Ectodermal cell (in vitro differentiated cells): ENCODE results near the gene CTSC.

Experiments used
- H3K27ac ChIP-seq: 2 replicates; pipeline ENCODE4 v1.7.0; 2013; ENCODE audit warnings: mild to moderate bottlenecking, low read depth, low read length; ENCODE audit not compliant: insufficient read depth, poor library complexity, severe bottlenecking
- H3K27me3 ChIP-seq: 2 replicates; pipeline ENCODE4 v1.7.0; 2013; ENCODE audit warnings: mild to moderate bottlenecking, low read length; ENCODE audit not compliant: insufficient read depth, control insufficient read depth, poor library complexity, severe bottlenecking
- H3K36me3 ChIP-seq: one replicate; pipeline ENCODE4 v1.7.0; 2013; ENCODE audit warnings: low read length; ENCODE audit not compliant: control insufficient read depth, insufficient read depth
- H3K4me1 ChIP-seq: one replicate; pipeline ENCODE4 v1.7.0; 2013; ENCODE audit warnings: low read length; ENCODE audit not compliant: control insufficient read depth, insufficient read depth
- H3K4me3 ChIP-seq: 2 replicates; pipeline ENCODE4 v1.7.0; 2013; ENCODE audit warnings: low read depth, low read length, control low read depth; ENCODE audit not compliant: insufficient read depth
- H3K9me3 ChIP-seq: 2 replicates; pipeline ENCODE4 v1.7.0; 2013; ENCODE audit warnings: mild to moderate bottlenecking, low read length, moderate library complexity; ENCODE audit not compliant: control insufficient read depth
- WGBS, 2 experiments: methylation state at CpG; one replicate each; pipeline ENCODE4 v1.1.7; 2013; ENCODE audit warnings: missing lambda C conversion rate in 2 of 2; 5-methylcytosine and 5-hydroxymethylcytosine counted together

CTSC gene

GRCh38 chr11:88306785-88307184 is 30.8 kb downstream of the CTSC start:
- peaks cover 6% of the 10 kb centered on the region for H3K4me1 ChIP-seq
- no peak overlapping the region for H3K27ac ChIP-seq
- H3K36me3 ChIP-seq: peaks cover 17% of the 10 kb centered on the region
- H3K4me3 ChIP-seq: no peak overlapping the region
- H3K9me3 ChIP-seq: no peaks in the 10 kb centered on the region
- 88 to 94% methylated on average over 1 of the region's 2 CpGs for WGBS, 2 experiments
- no peaks in the 10 kb centered on the region for H3K27me3 ChIP-seq

GRCh38 chr11:88305430-88305829 is 32.1 kb downstream of the CTSC start:
- no peaks in the 10 kb centered on the region for H3K9me3 ChIP-seq
- no peaks in the 10 kb centered on the region for H3K27me3 ChIP-seq
- WGBS, 2 experiments: 100% methylated on average over 1 of the region's 1 CpG; no CpG with 5 or more reads in 1 of the 2 experiments
- no peak overlapping the region for H3K27ac ChIP-seq
- H3K4me1 ChIP-seq: peaks cover 6% of the 10 kb centered on the region
- H3K36me3 ChIP-seq: peaks cover 17% of the 10 kb centered on the region
- no peak overlapping the region for H3K4me3 ChIP-seq

- peaks cover 17% of the 10 kb centered on the region for H3K36me3 ChIP-seq
- no peak overlapping the region for H3K4me3 ChIP-seq
- no peaks in the 10 kb centered on the region for H3K27me3 ChIP-seq
- H3K9me3 ChIP-seq: no peaks in the 10 kb centered on the region
- no peak overlapping the region for H3K27ac ChIP-seq
- peaks cover 6% of the 10 kb centered on the region for H3K4me1 ChIP-seq
- WGBS, 2 experiments: 89% methylated on average over 1 of the region's 1 CpG
These were observed 33.2 kb downstream of the CTSC start for GRCh38 chr11:88304352-88304751.

- H3K36me3 ChIP-seq: peaks cover 17% of the 10 kb centered on the region
- H3K4me1 ChIP-seq: peaks cover 3% of the 10 kb centered on the region
- no peak overlapping the region for H3K4me3 ChIP-seq
- 94 to 100% methylated on average over 1 of the region's 1 CpG for WGBS, 2 experiments
- H3K9me3 ChIP-seq: no peaks in the 10 kb centered on the region
- no peak overlapping the region for H3K27ac ChIP-seq
- H3K27me3 ChIP-seq: no peaks in the 10 kb centered on the region
These were observed 34.5 kb downstream of the CTSC start for GRCh38 chr11:88303037-88303436.

- Histone ChIP-seq H3K36me3 (peaks cover 13% of the 10 kb centered on the region), H3K27me3 (no peaks in the 10 kb centered on the region), H3K27ac (no peak overlapping the region), H3K4me3 (no peak overlapping the region), H3K9me3 (no peaks in the 10 kb centered on the region), H3K4me1 (peaks cover 3% of the 10 kb centered on the region)
- WGBS, 2 experiments: 72% methylated on average over 9 of the region's 9 CpGs
These were observed 35.9 kb downstream of the CTSC start for GRCh38 chr11:88301488-88302140.

- no peaks in the 10 kb centered on the region for H3K9me3 ChIP-seq
- H3K4me3 ChIP-seq: no peak overlapping the region
- H3K27me3 ChIP-seq: no peaks in the 10 kb centered on the region
- H3K36me3 ChIP-seq: peaks cover 10% of the 10 kb centered on the region
- WGBS, 2 experiments: 25 to 32% methylated on average over 3 of the region's 3 CpGs
- peaks cover 3% of the 10 kb centered on the region for H3K4me1 ChIP-seq
- H3K27ac ChIP-seq: peak overlapping the region; percentile 38
These were observed 36.5 kb downstream of the CTSC start for GRCh38 chr11:88300888-88301487.

- H3K4me1 ChIP-seq: peaks cover 3% of the 10 kb centered on the region
- no peak overlapping the region for H3K4me3 ChIP-seq
- H3K9me3 ChIP-seq: no peaks in the 10 kb centered on the region
- 84 to 89% methylated on average over 1 to 2 of the region's 2 CpGs for WGBS, 2 experiments
- no peaks in the 10 kb centered on the region for H3K27me3 ChIP-seq
- H3K36me3 ChIP-seq: peaks cover 13% of the 10 kb centered on the region
- H3K27ac ChIP-seq: no peak overlapping the region
These were observed 39.7 kb downstream of the CTSC start for GRCh38 chr11:88297863-88298262.

- 71 to 72% methylated on average over 2 of the region's 2 CpGs for WGBS, 2 experiments
- Histone ChIP-seq H3K4me3 (no peak overlapping the region), H3K27me3 (no peaks in the 10 kb centered on the region), H3K36me3 (peaks cover 13% of the 10 kb centered on the region), H3K9me3 (no peaks in the 10 kb centered on the region), H3K27ac (no peak overlapping the region), H3K4me1 (peaks cover 3% of the 10 kb centered on the region)
These were observed 40.1 kb downstream of the CTSC start for GRCh38 chr11:88297421-88297820.

GRCh38 chr11:88295028-88295427 is 42.5 kb downstream of the CTSC start:
- H3K36me3 ChIP-seq: peaks cover 13% of the 10 kb centered on the region

GRCh38 chr11:88293931-88294330 is 43.6 kb downstream of the CTSC start:
- Histone ChIP-seq H3K9me3 (no peaks in the 10 kb centered on the region), H3K36me3 (peaks cover 13% of the 10 kb centered on the region), H3K27me3 (no peaks in the 10 kb centered on the region), H3K27ac (no peak overlapping the region), H3K4me1 (peaks cover 3% of the 10 kb centered on the region), H3K4me3 (no peak overlapping the region)
- WGBS, 2 experiments: 83 to 91% methylated on average over 3 of the region's 3 CpGs

More at GRCh38 chr11:88295028-88295427, 42.5 kb downstream of the CTSC start:
- Histone ChIP-seq H3K4me3 (no peak overlapping the region), H3K4me1 (peaks cover 3% of the 10 kb centered on the region), H3K27ac (no peak overlapping the region), H3K27me3 (no peaks in the 10 kb centered on the region), H3K9me3 (no peaks in the 10 kb centered on the region)
- 95% methylated on average over 3 of the region's 3 CpGs for WGBS, 2 experiments
